OCI-LY7 (cell line): ENCODE results near the gene ICE1.

Source experiments
- CTCF ChIP-seq: fragments of 200-600 bp; sonication (generic); conservative IDR thresholded peaks from 2 replicates; pipeline ENCODE4 v1.5.1; 2014; ENCODE audit warnings: mild to moderate bottlenecking, antibody characterized with exemption, low read length, moderate library complexity, mixed read lengths
- EZH2phosphoT487 ChIP-seq: fragments of 200-600 bp; sonication (generic); IDR thresholded peaks from 2 replicates; pipeline ENCODE4 v1.6.1; 2018; ENCODE audit warnings: low read depth, borderline replicate concordance, mild to moderate bottlenecking, mixed run types, antibody characterized with exemption, low read length, moderate library complexity, mixed read lengths

- TF ChIP-seq CTCF: no peak
- TF ChIP-seq EZH2phosphoT487: no peak
These were observed 490 bp downstream of the ICE1 start for GRCh38 chr5:5422819-5423515.
